HL-60 (cell line): ENCODE results near the gene BTG4.

Experiments
- GABPA ChIP-seq: IDR thresholded peaks from 2 replicates; pipeline ENCODE4 v1.6.1; 2012; ENCODE audit warnings: low read depth
- POLR2AphosphoS5 ChIP-seq: IDR thresholded peaks from 2 replicates; pipeline ENCODE4 v1.6.1; 2012; ENCODE audit warnings: low read depth
- REST ChIP-seq: IDR thresholded peaks from 2 replicates; pipeline ENCODE4 v1.6.1; 2012; ENCODE audit warnings: low read depth; ENCODE audit not compliant: insufficient replicate concordance
- TF ChIP-seq, protein P1 (sequence below): IDR thresholded peaks from one replicate; pipeline ENCODE4 v1.5.1; 2011; ENCODE audit warnings: low read length, control low read depth, inconsistent platforms; ENCODE audit not compliant: insufficient read depth

DNA sequence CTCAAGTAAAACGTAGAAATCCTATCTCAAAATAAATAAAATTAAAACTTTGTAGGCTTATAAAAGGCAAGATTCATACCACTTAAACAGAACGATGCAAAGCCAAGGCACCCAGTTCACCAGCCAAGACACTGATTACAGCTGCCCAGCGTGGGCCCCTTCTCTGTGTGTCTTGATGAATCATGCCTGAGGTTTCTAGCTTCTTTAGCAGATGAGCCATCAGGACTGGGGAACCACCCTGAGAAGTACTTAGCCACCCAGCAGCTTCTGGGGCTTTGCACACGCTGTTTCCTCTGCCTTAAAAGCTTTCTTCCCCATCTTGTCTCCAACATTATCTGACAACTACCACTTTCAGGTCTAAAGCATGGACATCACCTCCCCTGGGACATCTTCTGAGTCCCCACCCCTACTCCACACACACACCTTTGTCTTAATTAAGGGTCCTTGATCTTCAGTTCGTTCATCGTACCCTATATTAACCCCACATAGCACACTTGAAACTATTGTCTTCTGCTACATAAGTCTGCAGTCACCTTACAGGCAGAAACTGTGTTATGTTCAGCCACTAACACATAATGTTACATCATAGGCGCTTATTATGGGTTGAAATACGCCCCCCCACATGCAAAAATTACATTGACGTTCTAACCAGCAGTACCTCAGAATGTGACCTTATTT lies 19.6 kb upstream of the BTG4 start:
- TF ChIP-seq, protein P1, sequence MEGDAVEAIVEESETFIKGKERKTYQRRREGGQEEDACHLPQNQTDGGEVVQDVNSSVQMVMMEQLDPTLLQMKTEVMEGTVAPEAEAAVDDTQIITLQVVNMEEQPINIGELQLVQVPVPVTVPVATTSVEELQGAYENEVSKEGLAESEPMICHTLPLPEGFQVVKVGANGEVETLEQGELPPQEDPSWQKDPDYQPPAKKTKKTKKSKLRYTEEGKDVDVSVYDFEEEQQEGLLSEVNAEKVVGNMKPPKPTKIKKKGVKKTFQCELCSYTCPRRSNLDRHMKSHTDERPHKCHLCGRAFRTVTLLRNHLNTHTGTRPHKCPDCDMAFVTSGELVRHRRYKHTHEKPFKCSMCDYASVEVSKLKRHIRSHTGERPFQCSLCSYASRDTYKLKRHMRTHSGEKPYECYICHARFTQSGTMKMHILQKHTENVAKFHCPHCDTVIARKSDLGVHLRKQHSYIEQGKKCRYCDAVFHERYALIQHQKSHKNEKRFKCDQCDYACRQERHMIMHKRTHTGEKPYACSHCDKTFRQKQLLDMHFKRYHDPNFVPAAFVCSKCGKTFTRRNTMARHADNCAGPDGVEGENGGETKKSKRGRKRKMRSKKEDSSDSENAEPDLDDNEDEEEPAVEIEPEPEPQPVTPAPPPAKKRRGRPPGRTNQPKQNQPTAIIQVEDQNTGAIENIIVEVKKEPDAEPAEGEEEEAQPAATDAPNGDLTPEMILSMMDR = no peak
- TF ChIP-seq POLR2AphosphoS5 (no peak), REST (no peak), GABPA (no peak)
